ENCODE data around the gene ATG7.
"Not testable (repeated sequence)": the region's sequence is repeated elsewhere in the genome, so short reads cannot be mapped to it uniquely, and the experiment has no call there.

The ATG7 gene

DNA sequence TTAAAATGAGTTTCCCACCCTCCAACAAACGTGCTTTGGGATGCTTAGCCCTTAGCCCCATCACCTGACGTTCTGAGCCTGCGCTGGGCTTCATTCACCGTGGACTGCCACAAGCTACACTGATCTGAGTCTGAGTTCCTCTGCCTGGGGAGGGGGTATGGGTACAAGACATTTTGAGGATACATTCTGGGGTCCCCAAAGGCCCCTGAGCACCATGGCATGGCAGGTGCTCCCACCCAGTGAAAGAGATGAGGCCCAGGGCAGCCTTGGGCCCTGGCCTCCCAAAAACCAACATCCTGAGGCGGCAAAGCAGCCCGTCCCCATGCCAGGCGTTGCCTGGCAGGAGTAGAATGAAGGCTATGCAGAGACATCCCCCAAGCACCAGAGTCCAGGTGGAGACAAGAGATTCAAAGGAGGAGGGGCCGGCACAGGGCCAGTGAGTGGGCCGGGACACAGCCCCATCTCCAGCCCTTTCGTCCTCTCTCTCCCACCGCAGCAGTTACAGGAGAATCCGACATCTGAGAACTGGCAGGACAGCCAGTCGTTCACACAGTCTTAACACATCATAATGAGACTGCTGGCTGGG lies 297.1 kb downstream of the ATG7 start:
- no peak for DNase-seq (ENCODE audit: low read depth)

DNA sequence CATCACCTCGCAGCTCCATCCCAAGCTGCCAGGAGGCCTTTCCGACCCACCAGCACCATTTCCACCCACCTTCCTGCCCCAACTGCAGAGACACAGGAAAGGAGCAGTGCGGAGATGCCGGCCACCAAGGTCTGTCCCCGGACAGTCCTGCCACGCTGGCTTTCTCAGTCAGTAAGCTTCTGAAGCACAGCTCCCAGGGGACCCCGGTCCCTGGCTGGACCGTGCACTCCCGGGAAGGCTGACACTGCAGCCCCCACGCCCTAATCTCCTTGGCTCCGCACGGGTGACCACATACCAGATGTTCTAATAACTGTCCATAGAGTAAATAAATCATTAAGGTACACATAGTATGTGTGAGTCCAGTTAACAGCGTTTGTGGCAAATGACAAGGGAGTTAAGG lies 298.1 kb downstream of the ATG7 start:
- DNase-seq (ENCODE audit: low read depth): no peak

DNA sequence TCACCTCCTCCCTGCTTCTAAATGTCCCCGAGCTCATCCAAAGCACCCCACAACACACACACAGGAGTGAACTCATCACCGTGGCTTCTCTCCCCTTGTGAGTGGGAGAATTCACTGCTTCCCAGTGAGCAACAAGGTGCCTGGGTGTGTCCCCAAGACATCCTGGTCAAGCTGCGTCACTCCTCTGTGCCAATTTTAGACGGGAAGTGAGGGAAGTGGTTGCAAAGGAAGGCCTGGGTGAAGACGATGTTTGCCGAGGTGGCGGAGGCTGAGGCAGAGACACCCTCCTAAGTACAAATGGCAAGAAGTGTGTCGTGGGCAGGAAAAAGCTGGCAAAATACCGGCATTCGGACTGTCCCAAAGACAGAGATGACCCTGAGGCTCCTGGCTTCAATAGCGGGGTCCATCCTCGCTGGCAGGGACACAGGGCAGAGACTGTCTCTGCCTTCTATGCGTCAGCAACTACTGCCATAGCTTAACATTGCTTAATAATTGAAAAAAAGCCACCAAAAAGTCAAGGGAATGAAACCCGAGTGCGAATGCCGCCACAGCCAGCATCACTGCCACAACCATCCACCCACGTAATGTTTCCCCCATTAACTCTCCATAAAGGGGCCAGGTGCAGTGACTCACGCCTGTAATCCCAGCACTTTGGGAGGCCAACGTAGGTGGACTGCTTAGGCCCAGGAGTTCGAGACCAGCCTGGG lies 298.7 kb downstream of the ATG7 start:
- no peak for DNase-seq (ENCODE audit: low read depth)

DNA sequence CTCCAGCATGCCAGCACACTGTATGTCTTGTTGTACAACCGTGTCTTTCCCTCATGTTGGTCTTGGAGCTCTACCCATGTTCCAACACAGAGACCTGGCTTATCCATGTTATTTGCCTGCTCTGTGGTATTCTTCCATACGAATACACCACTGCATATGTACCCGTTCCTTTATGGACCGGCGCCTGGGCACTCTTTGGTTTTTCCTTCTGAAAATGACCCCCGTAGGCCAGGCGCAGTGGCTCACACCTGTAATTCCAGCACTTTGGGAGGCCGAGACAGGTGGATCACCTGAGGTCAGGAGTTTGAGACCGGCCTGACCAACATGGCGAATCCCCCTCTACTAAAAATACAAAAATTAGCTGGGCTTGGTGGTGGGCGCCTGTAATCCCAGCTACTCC lies 300.5 kb downstream of the ATG7 start:
- not testable (repeated sequence) for DNase-seq (ENCODE audit: low read depth)

DNA sequence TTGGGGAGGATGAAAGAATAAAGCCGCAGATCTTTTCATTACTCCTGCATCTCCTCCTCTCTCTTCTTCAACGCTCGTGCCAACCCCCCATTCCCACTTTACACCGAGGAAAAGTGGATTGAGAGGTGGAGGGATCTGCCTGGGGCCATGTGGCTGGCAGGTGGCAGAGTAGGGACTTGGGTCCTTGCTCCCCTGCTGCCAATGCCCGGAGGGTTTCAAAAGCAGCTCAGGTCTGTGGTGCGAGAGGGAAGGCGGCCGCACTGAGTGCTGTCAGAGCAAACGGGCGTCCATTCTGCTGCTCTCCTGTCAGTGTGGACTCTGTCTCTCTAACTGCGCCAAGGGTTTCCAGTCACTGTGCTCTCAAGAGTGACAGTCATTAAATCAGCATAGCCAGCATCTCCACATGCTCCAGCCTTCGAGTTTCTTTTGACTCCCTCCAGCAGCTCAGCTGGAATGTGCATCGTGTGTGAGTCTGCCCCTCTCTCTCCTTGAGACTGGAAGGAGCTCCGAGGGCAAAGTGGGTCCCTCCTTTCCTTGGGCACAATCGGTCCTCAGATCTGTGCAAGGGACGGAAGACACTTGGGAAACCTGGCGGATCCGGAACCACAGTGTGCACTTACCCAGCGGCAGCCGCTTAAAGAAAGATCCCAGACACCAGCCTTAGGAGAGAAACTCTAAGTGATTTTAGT lies 302.9 kb downstream of the ATG7 start:
- no peak for DNase-seq (ENCODE audit: low read depth)

DNA sequence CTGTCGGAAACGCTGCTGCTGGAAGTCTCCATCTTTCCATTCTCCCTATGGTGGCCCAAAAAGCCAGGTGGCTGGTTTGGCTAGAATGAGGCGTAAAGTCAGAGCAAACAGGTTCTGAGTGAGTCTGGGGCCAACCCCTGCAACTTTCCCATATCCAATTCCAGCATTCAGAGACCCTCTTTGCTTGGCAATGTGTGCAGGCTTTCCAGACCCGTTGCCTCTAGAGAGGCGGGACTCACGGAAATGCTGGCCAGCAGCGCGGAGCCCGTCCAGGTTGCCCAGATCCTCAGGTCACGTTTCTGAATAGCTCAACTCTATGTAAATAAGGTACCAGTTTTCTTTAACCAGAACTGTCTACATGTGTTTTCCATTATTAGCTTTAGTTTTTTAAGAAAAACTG lies 303.5 kb downstream of the ATG7 start:
- no peak for DNase-seq (ENCODE audit: low read depth)

DNA sequence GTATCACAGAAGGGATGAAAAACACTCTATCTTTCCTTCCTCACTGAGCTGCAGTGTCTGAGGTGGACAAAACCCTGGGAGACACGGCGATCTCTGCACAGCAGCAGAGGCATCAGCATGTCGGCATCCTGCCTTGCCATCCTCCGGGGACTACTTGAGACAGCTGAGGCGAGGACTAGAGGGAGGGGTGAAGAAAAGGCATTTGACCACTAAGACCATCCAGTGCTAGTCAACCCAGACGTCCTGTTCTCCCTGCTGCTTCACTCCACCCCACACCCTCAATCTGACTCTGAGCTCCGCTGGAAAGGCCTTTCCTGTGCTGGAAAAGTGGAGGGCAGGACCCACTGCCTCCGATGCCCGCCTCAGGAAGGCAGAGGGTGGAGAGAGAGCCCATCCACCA lies 304.3 kb downstream of the ATG7 start:
- DNase-seq (ENCODE audit: low read depth): no peak

DNA sequence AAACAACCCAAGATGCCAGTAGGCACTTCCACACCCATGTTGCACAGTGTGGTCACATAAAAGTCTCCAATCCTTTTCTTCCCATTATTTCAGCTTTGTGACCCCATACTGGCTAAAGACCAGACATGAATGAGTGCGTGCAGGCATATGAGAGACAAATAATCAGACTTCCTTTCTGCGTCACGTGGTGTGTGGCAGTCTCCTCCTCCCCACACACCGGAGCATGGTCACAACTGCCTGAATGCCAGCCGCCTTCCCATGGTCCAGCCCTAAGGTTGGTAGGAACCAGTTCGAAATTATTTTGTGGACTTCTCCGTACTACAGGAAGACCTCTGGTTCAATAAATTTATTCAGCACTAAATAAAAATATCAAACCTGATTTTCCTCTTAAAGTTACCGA lies 306.0 kb downstream of the ATG7 start:
- DNase-seq (ENCODE audit: low read depth): no peak

DNA sequence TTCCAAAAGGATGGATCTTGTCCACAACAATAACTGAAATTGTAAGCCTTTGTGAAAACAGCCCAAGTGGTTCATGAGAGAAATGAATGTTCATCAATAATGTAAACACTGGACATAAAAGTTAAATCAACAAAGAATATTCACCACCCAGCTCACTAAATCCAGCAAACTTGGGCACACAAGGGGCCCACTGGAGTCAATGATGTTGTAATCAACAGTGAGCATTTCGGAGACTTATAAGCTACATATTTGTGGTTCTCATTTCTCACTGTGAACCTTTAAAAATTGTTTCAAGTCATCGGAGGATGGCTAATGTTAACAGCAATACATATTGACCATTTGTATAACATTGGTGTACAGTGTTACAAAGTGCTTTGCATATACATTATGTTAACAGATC lies 308.4 kb downstream of the ATG7 start:
- DNase-seq (ENCODE audit: low read depth): no peak

DNA sequence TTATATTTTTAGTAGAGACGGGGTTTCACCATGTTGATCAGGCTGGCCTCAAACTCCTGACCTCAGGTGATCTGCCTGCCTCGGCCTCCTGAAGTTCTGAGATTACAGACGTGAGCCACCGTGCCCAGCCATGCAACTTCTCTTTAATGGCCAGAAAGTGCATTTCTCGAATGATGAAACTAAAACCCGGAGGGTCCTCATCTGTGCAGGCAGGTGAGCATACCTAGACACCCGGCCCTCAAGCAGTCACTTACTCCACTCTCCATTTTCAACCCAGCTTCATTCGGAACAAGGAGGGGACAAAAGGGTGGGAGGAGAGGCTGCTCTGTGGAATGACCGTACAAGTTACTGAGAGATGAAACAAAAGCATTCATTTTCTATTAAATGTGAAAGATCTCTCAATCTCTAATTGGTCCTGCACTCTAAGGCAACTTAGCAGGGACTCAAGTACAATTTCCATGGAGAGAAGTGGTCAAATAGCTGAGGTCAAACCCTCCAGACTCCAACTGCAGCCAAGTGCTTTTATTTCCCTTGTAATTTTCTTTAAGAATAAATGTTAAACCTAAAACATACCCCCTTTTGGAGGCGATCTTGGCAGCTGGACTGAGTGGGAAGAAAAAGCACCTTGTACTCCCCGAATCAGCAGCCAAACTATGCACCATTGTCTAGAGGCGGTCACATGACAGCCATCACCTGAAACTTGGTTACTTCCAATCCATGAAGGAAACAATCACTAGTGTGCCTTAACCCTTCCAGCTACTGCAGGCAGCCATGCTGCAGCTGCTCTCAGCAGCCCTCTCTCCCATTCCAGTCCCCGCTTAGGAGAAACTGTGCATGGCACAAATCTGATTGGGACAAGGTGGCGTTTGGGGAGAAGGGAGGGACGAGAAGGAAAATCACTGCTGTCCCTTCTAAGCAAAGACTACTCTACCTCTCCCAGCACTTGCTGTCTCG lies 309.3 kb downstream of the ATG7 start:
- no peak for DNase-seq (ENCODE audit: low read depth)

DNA sequence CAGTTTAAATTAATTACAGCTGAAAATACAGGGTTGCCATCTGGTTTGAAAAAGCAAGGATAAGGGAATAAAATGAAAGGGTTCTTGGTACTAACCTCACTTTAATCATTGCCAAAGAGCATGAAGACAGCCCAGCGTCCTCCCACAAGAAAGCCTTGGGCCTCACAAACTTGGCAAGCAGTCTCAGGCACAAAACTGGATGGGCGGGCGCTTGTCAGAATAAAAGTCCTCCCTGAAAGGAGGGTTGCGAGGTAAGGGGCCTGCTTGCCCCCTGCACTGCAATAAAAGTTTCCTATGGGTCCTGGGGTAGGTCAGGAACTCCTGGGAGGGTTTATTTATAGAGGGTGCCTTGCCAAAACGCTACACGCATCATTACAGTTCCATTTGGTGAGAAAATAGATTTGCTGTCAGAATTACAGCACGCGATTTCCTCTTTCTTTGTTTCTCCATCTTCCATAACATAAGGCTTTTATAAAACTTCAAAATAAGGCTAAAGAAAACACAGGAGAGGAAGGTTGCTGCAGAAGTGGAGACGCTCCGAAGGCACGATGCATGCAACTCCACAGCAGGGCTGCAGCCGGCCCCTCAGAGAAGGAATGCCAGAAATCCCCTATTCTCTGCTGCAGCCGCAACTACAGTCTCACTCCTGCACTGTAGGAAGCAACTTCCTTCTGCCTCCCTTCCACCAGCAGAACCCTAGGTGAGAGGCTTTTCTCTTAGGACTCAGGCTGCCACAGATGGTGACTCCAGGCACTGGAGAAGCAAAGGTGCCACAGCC lies 310.2 kb downstream of the ATG7 start:
- DNase-seq (ENCODE audit: low read depth): no peak

DNA sequence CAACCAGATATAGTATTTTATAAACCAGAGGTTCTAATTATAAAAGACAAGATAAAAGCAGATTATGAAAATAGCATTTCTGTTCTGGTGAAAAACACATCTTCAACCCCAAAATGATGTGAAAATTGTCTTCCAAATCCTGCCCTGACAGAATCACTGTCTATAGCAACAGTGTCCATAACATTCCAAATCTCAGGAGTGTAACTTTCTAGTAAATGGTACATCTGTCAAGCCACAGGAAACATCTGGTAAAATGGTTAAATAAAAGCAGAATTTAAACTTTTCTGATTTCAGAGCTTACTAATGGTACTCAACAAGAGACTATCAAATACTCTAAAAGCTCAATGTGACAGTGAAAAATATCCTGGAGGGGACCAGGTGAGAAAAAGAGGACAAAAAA lies 311.0 kb downstream of the ATG7 start:
- no peak for DNase-seq (ENCODE audit: low read depth)

DNA sequence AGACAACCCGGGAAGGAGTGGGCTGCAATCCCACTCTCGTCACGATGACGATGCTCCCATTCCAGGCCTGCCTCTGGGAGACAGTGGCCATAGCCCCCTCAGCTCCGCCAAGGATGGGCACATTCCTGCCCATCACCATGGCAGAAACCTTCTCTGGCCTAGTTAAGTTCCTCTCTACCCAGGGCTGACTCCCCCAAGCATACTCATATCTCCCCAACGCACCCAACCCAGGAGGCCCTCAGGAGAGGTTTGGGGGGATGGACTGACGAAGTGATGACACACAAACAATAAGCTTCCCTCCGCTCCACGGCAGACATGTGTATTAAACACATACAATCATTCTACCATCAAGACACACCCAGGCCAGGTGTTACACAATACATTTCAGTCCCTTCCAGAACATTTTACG lies 311.4 kb downstream of the ATG7 start:
- no peak for DNase-seq (ENCODE audit: low read depth)

DNA sequence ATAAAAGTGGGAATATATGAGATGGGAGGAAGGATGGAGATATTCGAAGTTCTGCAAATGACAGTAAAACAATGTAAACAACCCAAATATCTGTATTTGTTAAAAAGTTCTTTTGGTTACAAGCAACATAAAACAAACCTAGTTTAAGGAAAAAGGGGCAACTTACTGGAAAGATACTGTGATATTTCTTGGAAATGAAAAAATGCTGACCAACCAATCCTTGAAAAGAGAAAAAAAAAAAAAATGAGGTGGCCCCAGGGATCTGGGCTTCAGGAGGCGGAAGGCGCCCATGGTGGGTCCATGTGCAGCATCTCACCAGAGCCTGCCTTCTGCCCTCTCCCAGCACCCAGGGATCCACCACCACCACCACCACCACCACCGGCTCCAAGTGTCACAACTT lies 312.4 kb downstream of the ATG7 start:
- DNase-seq (ENCODE audit: low read depth): no peak

DNA sequence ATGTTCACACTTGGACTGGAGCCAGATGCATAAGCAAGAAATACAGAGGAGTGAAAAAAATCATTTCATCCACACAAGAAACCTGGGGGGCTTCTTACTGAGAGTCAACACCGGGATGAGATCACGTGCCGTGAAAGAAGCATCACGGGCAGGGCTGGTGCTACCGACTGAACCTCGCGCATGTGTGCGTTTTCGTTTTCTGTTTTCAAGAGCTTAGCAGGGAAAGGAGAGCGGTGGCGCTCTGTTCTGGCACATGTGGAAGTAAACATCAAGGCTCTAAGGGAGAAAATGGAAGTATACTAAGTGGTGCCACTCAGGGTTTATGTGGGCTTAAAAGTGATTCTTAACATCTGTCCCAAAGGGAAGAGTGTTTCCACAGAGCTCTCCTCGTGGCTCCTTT lies 315.6 kb downstream of the ATG7 start:
- DNase-seq (ENCODE audit: low read depth): no peak

DNA sequence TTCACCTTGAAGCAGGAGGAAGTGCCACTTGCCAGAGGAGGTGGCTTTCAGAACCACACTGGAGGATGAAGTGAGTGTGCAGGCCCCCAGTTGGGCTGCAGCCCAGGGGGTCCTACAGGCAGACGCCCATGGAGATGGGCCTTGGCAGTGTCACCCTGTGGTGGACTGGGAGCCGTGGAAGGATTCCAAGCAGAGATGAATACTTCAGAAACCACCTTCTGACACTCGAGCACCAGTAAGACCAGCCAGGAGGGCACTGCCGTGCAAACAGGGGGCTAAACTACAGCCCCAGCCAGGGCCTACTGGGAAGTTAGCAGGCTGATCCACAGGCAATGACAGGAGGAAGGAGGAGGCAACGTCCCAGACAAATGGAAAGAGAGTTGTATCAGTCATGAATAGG lies 316.1 kb downstream of the ATG7 start:
- no peak for DNase-seq (ENCODE audit: low read depth)

DNA sequence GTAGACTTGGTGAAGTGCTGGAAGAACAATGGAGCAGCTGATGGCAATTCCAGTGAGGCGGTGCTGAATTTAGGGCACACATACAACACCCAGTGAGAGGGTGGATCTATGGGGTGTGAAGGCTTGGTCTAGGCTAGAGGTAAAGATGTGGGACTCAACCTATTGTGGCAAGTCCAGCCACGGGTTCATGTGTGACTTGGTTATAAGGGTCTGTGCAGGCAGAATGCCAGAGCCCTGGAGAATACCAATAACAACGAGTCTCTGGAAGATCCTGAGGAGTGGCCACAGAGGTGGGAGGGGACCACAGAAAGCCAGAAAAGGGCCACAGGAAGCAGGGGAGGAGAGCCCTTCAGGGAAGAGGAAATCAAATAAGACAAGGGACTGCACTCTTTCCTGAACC lies 316.6 kb downstream of the ATG7 start:
- no peak for DNase-seq (ENCODE audit: low read depth)

DNA sequence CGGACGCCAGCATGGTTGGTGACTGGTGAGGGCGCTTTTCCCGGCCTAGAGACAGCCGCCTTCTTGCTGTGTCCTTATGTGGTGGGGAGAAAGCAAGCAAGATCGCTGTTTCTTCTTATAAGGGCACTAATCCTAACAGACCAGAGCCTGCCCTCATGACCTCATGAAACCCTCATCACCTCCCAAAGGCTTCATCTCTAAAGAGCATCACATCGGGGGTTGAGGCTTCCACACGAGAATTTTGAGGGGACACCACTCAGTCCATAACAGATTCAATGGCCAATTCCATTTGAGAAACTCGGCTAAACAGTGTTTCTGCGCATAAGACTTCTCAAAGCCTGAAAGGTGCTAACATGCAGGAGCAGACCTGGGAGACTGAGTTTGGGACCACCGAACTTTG lies 317.5 kb downstream of the ATG7 start:
- no peak for DNase-seq (ENCODE audit: low read depth)

DNA sequence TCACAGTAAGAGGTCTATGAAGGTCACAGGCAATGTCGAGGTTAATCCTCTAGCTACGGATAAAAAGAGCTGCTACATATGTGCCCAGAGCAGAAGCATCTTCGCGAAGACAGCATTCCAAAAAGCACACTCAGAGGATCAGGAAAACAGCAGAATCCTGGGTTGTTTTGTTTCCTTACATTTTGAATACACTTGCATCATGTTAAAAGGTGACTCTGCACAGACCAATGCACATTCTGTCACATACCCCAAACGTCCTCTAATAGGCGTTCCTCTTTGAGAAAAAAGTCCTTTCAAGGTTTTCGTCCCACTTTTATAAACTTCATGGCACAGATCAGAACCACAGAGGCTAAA lies 318.8 kb downstream of the ATG7 start:
- DNase-seq (ENCODE audit: low read depth): no peak

DNA sequence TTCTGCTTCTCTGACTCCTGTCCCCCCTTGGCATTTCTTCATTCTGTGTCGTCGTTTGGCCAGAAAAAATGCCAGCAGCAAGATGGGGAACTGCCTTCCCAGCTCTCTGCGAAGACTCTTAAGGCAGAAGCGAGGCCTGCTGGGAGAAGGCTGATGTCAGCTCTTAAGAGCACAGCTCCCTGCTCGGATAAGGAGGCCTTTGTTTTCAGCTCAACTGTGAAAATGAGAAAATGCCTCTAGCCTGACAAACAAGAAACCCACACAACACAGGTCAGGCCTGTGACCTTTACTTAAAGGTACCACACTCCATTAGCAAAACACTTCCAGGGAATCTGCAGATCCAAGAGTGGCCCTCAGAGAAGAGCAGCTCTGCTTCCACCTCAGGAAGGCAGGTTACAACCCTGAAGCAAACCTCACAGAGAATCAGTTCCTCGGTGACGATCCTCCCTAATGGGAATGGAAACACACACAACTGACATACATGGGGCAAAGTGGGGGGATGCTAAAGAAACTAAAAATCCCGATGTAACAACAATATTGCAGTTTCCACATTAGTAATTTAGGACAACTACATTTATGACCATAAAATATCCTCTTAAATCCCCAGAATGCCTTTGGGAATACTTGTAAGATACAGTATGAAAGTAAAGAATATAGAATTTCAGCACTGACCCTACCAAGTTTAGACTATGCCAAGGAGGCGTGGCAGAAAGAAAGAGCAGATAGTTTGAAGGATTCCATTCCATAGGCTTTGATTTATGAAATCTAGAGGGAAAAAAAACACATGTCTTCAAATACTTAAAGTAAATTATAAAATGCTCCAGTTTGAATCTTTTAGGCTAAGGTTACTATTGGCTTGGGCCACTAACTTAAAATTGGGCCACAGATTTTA lies 319.4 kb downstream of the ATG7 start:
- no peak for DNase-seq (ENCODE audit: low read depth)

Data from activated T-cell treated with anti-CD3 and anti-CD28 coated beads for 48 hours (primary cell).